Liver (tissue), 9 donors: Measurements from ENCODE around the gene ZNF827. TPM values are rescaled to one million over a fixed set of nuclear protein-coding genes. Genes with fewer than 3 reads are reported as not detected.

ENCODE experiments used
- DNase-seq: peaks from one replicate; pipeline ENCODE4 v3.0.0-alpha.2; 2017; ENCODE audit warnings: low spot score
- H3K27ac ChIP-seq, 2 donors: one replicate each; pipeline ENCODE4 v1.7.0; 2013; ENCODE audit warnings: inconsistent platforms in 2 of 2, low read length in 2 of 2, control low read depth in 1 of 2, low read depth in 1 of 2, mild to moderate bottlenecking in 1 of 2
- H3K27me3 ChIP-seq, 4 donors: one replicate each; pipeline versions ENCODE4 v1.6.1 to v1.7.0; 2013; ENCODE audit warnings: low read length in 3 of 4, inconsistent platforms in 1 of 4, mild to moderate bottlenecking in 1 of 4, moderate library complexity in 1 of 4; ENCODE audit not compliant: control insufficient read depth in 4 of 4, insufficient read depth in 4 of 4
- H3K36me3 ChIP-seq, 4 donors: one replicate each; pipeline versions ENCODE4 v1.6.1 to v1.7.0; 2013; ENCODE audit warnings: low read length in 3 of 4, mild to moderate bottlenecking in 3 of 4, low read depth in 1 of 4, moderate library complexity in 1 of 4; ENCODE audit not compliant: control insufficient read depth in 4 of 4, insufficient read depth in 3 of 4
- H3K4me1 ChIP-seq, 4 donors: one replicate each; pipeline versions ENCODE4 v1.6.1 to v1.7.0; 2013; ENCODE audit warnings: low read length in 3 of 4, mild to moderate bottlenecking in 3 of 4, moderate library complexity in 1 of 4; ENCODE audit not compliant: control insufficient read depth in 4 of 4, insufficient read depth in 4 of 4
- H3K4me3 ChIP-seq, 3 donors: one replicate each; pipeline versions ENCODE4 v1.6.1 to v1.7.0; 2013; ENCODE audit warnings: low read length in 3 of 3, control low read depth in 1 of 3, low read depth in 1 of 3, mild to moderate bottlenecking in 1 of 3
- H3K9ac ChIP-seq, 2 donors: one replicate each; pipeline ENCODE4 v1.7.0; 2013; ENCODE audit warnings: low read length in 2 of 2, mild to moderate bottlenecking in 2 of 2, moderate library complexity in 2 of 2, control low read depth in 1 of 2, low read depth in 1 of 2
- H3K9me3 ChIP-seq, 4 donors: one replicate each; pipeline versions ENCODE4 v1.6.1 to v1.7.0; 2013; ENCODE audit warnings: low read length in 3 of 4; ENCODE audit not compliant: control insufficient read depth in 4 of 4
- EGR1 ChIP-seq, 2 donors: IDR thresholded peaks; 2 replicates each; pipeline ENCODE4 v1.6.1; 2016 to 2018; ENCODE audit warnings: antibody characterized with exemption in 2 of 2, low read depth in 2 of 2
- FOXA1 ChIP-seq: IDR thresholded peaks from 2 replicates; pipeline ENCODE4 v1.6.1; 2016; ENCODE audit warnings: antibody characterized with exemption
- FOXA2 ChIP-seq: IDR thresholded peaks from 2 replicates; pipeline ENCODE4 v1.6.1; 2016; ENCODE audit warnings: antibody characterized with exemption
- GABPA ChIP-seq, 2 donors: IDR thresholded peaks in 1 of 2; conservative IDR thresholded peaks in 1 of 2; 2 replicates each; pipeline ENCODE4 v1.6.1; 2016; ENCODE audit warnings: antibody characterized with exemption in 2 of 2, mild to moderate bottlenecking in 1 of 2, moderate library complexity in 1 of 2
- HNF4A ChIP-seq, 2 donors: conservative IDR thresholded peaks; 2 replicates each; pipeline ENCODE4 v1.6.1; 2016; ENCODE audit warnings: antibody characterized with exemption in 2 of 2, mild to moderate bottlenecking in 2 of 2
- HNF4G ChIP-seq: IDR thresholded peaks from 2 replicates; pipeline ENCODE4 v1.6.1; 2016; ENCODE audit warnings: antibody characterized with exemption
- JUND ChIP-seq, 2 donors: IDR thresholded peaks; 2 replicates each; pipeline ENCODE4 v1.6.1; 2016; ENCODE audit warnings: antibody characterized with exemption in 2 of 2
- REST ChIP-seq: IDR thresholded peaks from 2 replicates; pipeline ENCODE4 v1.6.1; 2016; ENCODE audit warnings: antibody characterized with exemption, mild to moderate bottlenecking
- RXRA ChIP-seq, 2 donors: IDR thresholded peaks; 2 replicates each; pipeline ENCODE4 v1.6.1; 2017 to 2018; ENCODE audit warnings: antibody characterized with exemption in 2 of 2, mild to moderate bottlenecking in 1 of 2
- SP1 ChIP-seq: IDR thresholded peaks from 2 replicates; pipeline ENCODE4 v1.6.1; 2018; ENCODE audit warnings: antibody characterized with exemption, mild to moderate bottlenecking
- TAF1 ChIP-seq: conservative IDR thresholded peaks from 2 replicates; pipeline ENCODE4 v1.6.1; 2016; ENCODE audit warnings: antibody characterized with exemption, mild to moderate bottlenecking
- YY1 ChIP-seq: IDR thresholded peaks from 2 replicates; pipeline ENCODE4 v1.6.1; 2016; ENCODE audit warnings: antibody characterized with exemption, mild to moderate bottlenecking
- ZBTB33 ChIP-seq: IDR thresholded peaks from 2 replicates; pipeline ENCODE4 v1.6.1; 2016; ENCODE audit warnings: antibody characterized with exemption
- WGBS: extraction: QIAGEN DNeasy Blood & Tissue Kit; methylation state at CpG from one replicate; pipeline ENCODE4 v1.1.7; 2013; 5-methylcytosine and 5-hydroxymethylcytosine counted together
- polyA plus RNA-seq, 2 donors: library from polyadenylated mRNA; stranded (reverse) in 1 of 2; unstranded in 1 of 2; fragments of 200-250 nt in 1 of 2; fragments of >200 nt in 1 of 2; fragmentation: Nextera tagmentation in 1 of 2; extraction: Ambion mirVana in 1 of 2; gene quantifications; one replicate each; pipeline versions ENCODE4 v1.2.1 to v1.2.3, GENCODE V29; 2013 to 2015
- total RNA-seq, 2 donors: library from RNA; depleted of rRNA; stranded (reverse); fragments of >200 nt; gene quantifications; one replicate each; pipeline ENCODE4 v1.2.3, GENCODE V29; 2014
- TF ChIP-seq, protein P1 (sequence below): fragments of 150-350 bp; IDR thresholded peaks from 2 replicates; pipeline ENCODE4 v1.5.1; 2017; ENCODE audit warnings: improper control_type of control experiment, low read depth, low read length; ENCODE audit not compliant: missing input control
- TF ChIP-seq, protein P2 (sequence below): IDR thresholded peaks from 2 replicates; pipeline ENCODE4 v1.6.1; 2016; ENCODE audit warnings: antibody characterized with exemption
- donor health status: healthy.
- donor health status: healthy.
- donor health status: healthy.
- donor health status: healthy.
- donor health status: healthy.

ZNF827 gene
- total and polyA plus RNA-seq, 4 donors = 0.46 to 2.9 (median 1.2) TPM

GRCh38 chr4:145828802-145829485, 109.7 kb downstream of the ZNF827 start:
- no peak for DNase-seq
- Histone ChIP-seq H3K27me3 (no peaks in the 10 kb centered on the region), H3K9ac (no peak overlapping the region), H3K27ac (no peak overlapping the region), H3K4me1 (no peaks in the 10 kb centered on the region), H3K4me3 (no peak overlapping the region), H3K9me3 (no peaks in the 10 kb centered on the region), H3K36me3 (no peaks in the 10 kb centered on the region)
- no peak for TF ChIP-seq ZBTB33
- no peak for TF ChIP-seq HNF4G
- no peak for TF ChIP-seq TAF1
- TF ChIP-seq JUND (IDR thresholded peaks at IDR 0.05) = no peak
- WGBS = 83% methylated on average over 3 of the region's 3 CpGs

DNA sequence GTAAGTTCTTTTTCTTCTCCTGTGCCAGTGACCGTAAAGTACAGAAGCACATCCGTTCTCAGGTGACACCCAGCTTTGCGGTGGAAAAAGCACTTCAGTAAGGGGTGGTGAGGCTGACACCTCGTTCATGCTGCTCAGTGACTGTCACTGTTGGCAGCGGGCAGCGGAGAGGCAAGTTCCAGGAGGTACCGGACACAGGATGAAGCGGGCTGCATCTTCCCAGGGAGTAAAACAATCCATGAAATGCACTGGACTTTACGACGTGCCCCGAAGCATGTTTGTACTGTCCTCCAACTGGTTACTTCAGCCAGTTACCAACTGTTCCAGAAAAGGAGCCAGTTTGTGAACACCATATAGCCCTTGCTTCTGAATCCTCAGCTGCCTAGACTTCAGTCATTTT, 110.7 kb downstream of the ZNF827 start:
- H3K36me3 ChIP-seq = no peaks in the 10 kb centered on the region
- TF ChIP-seq FOXA2 (no peak), HNF4A (conservative IDR thresholded peaks at IDR 0.05) (no peak), REST (no peak), GABPA (IDR thresholded peaks at IDR 0.05 in 1 of 2, conservative IDR thresholded peaks at IDR 0.05 in 1 of 2) (no peak), EGR1 (IDR thresholded peaks at IDR 0.05; ENCODE audit: low read depth in 2 of 2) (no peak), HNF4G (no peak), TAF1 (no peak), JUND (IDR thresholded peaks at IDR 0.05) (no peak), FOXA1 (no peak), ZBTB33 (no peak), YY1 (no peak), RXRA (IDR thresholded peaks at IDR 0.05) (no peak), SP1 (no peak)
- TF ChIP-seq, protein P1, sequence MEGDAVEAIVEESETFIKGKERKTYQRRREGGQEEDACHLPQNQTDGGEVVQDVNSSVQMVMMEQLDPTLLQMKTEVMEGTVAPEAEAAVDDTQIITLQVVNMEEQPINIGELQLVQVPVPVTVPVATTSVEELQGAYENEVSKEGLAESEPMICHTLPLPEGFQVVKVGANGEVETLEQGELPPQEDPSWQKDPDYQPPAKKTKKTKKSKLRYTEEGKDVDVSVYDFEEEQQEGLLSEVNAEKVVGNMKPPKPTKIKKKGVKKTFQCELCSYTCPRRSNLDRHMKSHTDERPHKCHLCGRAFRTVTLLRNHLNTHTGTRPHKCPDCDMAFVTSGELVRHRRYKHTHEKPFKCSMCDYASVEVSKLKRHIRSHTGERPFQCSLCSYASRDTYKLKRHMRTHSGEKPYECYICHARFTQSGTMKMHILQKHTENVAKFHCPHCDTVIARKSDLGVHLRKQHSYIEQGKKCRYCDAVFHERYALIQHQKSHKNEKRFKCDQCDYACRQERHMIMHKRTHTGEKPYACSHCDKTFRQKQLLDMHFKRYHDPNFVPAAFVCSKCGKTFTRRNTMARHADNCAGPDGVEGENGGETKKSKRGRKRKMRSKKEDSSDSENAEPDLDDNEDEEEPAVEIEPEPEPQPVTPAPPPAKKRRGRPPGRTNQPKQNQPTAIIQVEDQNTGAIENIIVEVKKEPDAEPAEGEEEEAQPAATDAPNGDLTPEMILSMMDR = no peak
- TF ChIP-seq, protein P2, sequence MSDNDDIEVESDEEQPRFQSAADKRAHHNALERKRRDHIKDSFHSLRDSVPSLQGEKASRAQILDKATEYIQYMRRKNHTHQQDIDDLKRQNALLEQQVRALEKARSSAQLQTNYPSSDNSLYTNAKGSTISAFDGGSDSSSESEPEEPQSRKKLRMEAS = no peak
- no peak overlapping the region for H3K4me3 ChIP-seq
- no peak for DNase-seq
- no peak overlapping the region for H3K9ac ChIP-seq
- H3K4me1 ChIP-seq = no peaks in the 10 kb centered on the region
- no peaks in the 10 kb centered on the region for H3K9me3 ChIP-seq
- H3K27me3 ChIP-seq = no peaks in the 10 kb centered on the region
- WGBS = 87% methylated on average over 11 of the region's 11 CpGs
- no peak overlapping the region for H3K27ac ChIP-seq
